SH-SY5Y (cell line): ENCODE results near the gene ELOVL1.

ENCODE experiments used
- GATA2 ChIP-seq: IDR thresholded peaks from 2 replicates; pipeline ENCODE4 v1.6.1; 2011; ENCODE audit warnings: mild to moderate bottlenecking, low read depth, low read length
- GATA3 ChIP-seq: IDR thresholded peaks from 2 replicates; pipeline ENCODE4 v1.6.1; 2011; ENCODE audit warnings: low read depth, mild to moderate bottlenecking, low read length, moderate library complexity

- TF ChIP-seq GATA2 (no peak), GATA3 (no peak)
These were observed 36.5 kb upstream of the ELOVL1 start for GRCh38 chr1:43404353-43404752.
